ENCODE data around the gene MVK. TPM values are rescaled to one million over a fixed set of nuclear protein-coding genes. Genes with fewer than 3 reads are reported as not detected.

Gene MVK
- total and polyA plus RNA-seq, 8 donors: 1.2 to 22.8 (median 13.8) TPM

DNA sequence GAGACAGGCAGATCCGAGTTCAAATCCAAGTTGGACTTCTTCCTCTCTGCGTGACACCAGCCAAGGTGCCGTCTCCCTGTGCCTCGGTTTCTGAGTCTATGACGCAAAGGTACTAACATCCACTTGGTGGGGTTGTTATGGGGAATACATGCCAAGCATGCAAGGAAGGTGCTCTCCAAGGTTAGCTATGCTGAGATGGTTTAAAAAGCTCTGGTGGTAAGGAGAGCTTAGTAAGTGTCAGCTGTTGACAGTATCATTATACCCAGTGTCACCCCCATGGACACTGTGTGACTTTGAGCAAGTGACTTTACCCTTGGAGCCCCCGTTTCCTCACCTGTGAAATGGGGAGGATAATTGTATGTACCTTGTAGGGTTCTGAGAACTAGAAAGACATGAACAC, 22.5 kb upstream of the MVK start:
- Histone ChIP-seq H3K4me1 (peaks cover 0 to 6% (median 3%) of the 10 kb centered on the region in 4 donors), H3K36me3 (no peaks in the 10 kb centered on the region), H3K27me3 (peaks cover 0 to 74% (median 20%) of the 10 kb centered on the region in 3 donors), H3K4me3 (no peak overlapping the region), H3K9me3 (no peaks in the 10 kb centered on the region), H3K27ac (no peak overlapping the region)
- DNase-seq: no peak
- WGBS, 5 donors: 77 to 90% (median 85%) methylated on average over 6 of the region's 6 CpGs
- no peak for TF ChIP-seq EP300 (IDR thresholded peaks at IDR 0.05)
- no peak for TF ChIP-seq POLR2A (IDR thresholded peaks at IDR 0.05)
- TF ChIP-seq POLR2AphosphoS5 (IDR thresholded peaks at IDR 0.05): no peak
- TF ChIP-seq, protein P1, sequence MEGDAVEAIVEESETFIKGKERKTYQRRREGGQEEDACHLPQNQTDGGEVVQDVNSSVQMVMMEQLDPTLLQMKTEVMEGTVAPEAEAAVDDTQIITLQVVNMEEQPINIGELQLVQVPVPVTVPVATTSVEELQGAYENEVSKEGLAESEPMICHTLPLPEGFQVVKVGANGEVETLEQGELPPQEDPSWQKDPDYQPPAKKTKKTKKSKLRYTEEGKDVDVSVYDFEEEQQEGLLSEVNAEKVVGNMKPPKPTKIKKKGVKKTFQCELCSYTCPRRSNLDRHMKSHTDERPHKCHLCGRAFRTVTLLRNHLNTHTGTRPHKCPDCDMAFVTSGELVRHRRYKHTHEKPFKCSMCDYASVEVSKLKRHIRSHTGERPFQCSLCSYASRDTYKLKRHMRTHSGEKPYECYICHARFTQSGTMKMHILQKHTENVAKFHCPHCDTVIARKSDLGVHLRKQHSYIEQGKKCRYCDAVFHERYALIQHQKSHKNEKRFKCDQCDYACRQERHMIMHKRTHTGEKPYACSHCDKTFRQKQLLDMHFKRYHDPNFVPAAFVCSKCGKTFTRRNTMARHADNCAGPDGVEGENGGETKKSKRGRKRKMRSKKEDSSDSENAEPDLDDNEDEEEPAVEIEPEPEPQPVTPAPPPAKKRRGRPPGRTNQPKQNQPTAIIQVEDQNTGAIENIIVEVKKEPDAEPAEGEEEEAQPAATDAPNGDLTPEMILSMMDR (IDR thresholded peaks at IDR 0.05): no peak
- intact Hi-C loops (cut with DNase I; ENCODE audit: low total_unique reads): no loop called here

DNA sequence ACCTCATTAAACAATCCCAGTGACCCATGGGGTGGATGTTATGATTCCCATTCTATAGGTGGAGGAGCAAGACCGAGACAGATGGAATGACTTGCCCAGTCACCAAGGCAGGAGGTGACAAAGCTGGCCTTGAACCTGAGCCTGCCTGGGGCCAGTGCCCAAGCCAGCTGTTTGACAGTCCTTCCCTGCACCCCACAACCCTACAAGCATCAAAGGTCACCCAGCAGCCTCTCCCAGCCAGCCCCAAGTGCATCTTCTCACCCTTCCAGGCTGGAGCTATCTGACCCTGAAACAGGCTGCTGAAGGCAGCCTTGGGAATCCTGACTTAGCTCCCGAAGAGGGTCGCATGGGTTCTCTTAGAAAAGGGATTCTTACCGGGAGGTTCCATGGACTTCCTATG, 20.6 kb upstream of the MVK start:
- Histone ChIP-seq H3K9me3 (no peaks in the 10 kb centered on the region), H3K27ac (no peak overlapping the region), H3K4me1 (peaks cover 0 to 6% (median 3%) of the 10 kb centered on the region in 4 donors), H3K4me3 (no peak overlapping the region), H3K36me3 (peaks cover 0 to 16% (median 8%) of the 10 kb centered on the region in 4 donors), H3K27me3 (peaks cover 0 to 62% (median 20%) of the 10 kb centered on the region in 3 donors)
- 47 to 61% (median 59%) methylated on average over 4 of the region's 4 CpGs for WGBS, 5 donors
- DNase-seq: no peak
- TF ChIP-seq, protein P1 (IDR thresholded peaks at IDR 0.05): no peak
- no peak for TF ChIP-seq POLR2A (IDR thresholded peaks at IDR 0.05)
- TF ChIP-seq POLR2AphosphoS5 (IDR thresholded peaks at IDR 0.05): no peak
- no peak for TF ChIP-seq EP300 (IDR thresholded peaks at IDR 0.05)
- intact Hi-C loops (cut with DNase I; ENCODE audit: low total_unique reads): no loop called here

DNA sequence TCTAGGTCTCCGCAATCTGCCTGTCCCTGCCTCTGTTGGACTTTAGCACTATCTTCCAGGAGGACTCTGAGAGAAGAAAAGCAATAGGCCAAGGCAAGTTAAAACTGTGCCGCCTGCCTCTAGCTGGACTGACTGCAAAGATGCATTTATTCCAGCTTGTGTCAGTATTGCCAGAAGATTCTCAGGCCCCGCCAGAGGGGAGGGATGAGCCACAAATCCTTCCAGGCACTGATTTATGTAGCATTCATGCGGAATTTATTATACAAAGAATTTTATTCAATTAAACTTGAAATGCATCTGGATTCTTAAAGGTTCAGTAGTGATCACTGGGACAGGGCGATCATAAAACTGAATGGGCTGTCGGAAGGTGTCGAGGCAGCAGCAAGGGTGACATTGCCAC, 20.1 kb upstream of the MVK start:
- Histone ChIP-seq H3K27me3 (peaks cover 0 to 56% (median 15%) of the 10 kb centered on the region in 3 donors), H3K36me3 (peaks cover 0 to 21% (median 10%) of the 10 kb centered on the region in 4 donors), H3K4me3 (no peak overlapping the region), H3K27ac (no peak overlapping the region), H3K4me1 (peaks cover 0 to 6% (median 3%) of the 10 kb centered on the region in 4 donors), H3K9me3 (no peaks in the 10 kb centered on the region)
- no peak for DNase-seq
- WGBS, 5 donors: 82 to 95% (median 86%) methylated on average over 7 of the region's 7 CpGs
- intact Hi-C loops (cut with DNase I; ENCODE audit: low total_unique reads): no loop called here
- TF ChIP-seq POLR2AphosphoS5 (IDR thresholded peaks at IDR 0.05) (no peak), POLR2A (IDR thresholded peaks at IDR 0.05) (no peak)

DNA sequence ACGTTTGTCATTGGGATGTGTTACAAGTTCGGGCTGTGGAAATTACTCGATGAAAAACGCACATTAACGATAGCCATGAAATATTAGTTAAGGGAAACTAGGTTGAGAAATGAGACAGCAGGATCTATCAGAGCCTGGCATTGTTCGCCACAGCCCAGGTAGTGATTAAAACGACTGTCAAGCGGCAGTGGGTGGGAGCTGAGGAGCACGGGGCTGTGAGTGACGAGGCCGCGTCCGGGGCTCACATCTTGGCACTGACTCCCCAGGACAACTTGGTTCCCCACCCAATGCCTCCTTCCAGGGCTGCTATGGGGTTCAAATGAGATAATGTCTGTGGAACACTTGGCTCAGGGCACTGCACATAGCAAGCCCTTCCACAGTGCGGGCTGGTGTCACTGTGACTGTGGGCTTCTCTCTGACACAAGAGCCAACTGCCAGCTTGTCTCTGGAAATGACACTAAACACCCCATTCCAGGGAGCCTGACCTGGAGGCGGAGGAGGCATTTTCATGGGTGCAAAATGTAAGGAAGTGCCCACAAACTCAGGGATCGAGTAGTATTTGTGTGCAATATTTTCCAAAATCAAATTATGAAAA, 19.6 kb upstream of the MVK start:
- intact Hi-C loops (cut with DNase I; ENCODE audit: low total_unique reads): no loop called here
- 45 to 55% (median 52%) methylated on average over 16 of the region's 16 CpGs for WGBS, 5 donors
- no peak for TF ChIP-seq POLR2A (IDR thresholded peaks at IDR 0.05)
- TF ChIP-seq, protein P1 (IDR thresholded peaks at IDR 0.05): no peak
- no peak for TF ChIP-seq POLR2AphosphoS5 (IDR thresholded peaks at IDR 0.05)
- no peak for TF ChIP-seq EP300 (IDR thresholded peaks at IDR 0.05)
- Histone ChIP-seq H3K4me3 (no peak overlapping the region), H3K4me1 (peaks cover 0 to 6% (median 3%) of the 10 kb centered on the region in 4 donors), H3K9me3 (no peaks in the 10 kb centered on the region), H3K27me3 (peaks cover 0 to 52% (median 9%) of the 10 kb centered on the region in 3 donors), H3K27ac (no peak overlapping the region), H3K36me3 (peaks cover 0 to 27% (median 12%) of the 10 kb centered on the region in 4 donors)
- no peak for DNase-seq

DNA sequence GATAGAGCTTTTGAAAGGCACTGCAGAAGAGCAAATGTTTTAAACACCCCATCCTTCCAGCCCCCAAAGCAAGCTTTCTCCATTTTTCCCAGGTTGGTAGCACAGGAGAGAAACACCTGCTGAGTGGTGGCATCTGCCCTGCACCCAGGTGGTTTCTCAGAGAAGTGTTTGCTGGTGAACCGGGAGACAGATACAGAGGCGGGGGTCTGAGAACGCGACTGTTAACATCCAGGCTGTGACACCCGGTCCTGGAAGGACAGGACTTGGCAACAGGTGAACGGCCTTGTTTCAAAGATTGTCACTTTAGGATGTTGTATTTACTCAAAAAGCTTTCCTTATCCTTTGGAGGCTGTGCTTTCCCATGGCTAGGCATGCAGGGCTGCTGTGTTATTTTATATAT, 18.8 kb upstream of the MVK start:
- peaks cover 0 to 45% (median 7%) of the 10 kb centered on the region in 3 donors for H3K27me3 ChIP-seq
- peaks cover 0 to 34% (median 16%) of the 10 kb centered on the region in 4 donors for H3K36me3 ChIP-seq
- TF ChIP-seq EP300 (IDR thresholded peaks at IDR 0.05) (no peak), POLR2AphosphoS5 (IDR thresholded peaks at IDR 0.05) (no peak), POLR2A (IDR thresholded peaks at IDR 0.05) (no peak)
- TF ChIP-seq, protein P1 (IDR thresholded peaks at IDR 0.05): no peak
- peaks cover 0 to 5% (median 1%) of the 10 kb centered on the region in 4 donors for H3K4me1 ChIP-seq
- intact Hi-C loops (cut with DNase I; ENCODE audit: low total_unique reads): no loop called here
- H3K9me3 ChIP-seq: no peaks in the 10 kb centered on the region
- WGBS, 5 donors: 30 to 49% (median 45%) methylated on average over 6 of the region's 6 CpGs
- H3K4me3 ChIP-seq: no peak overlapping the region
- DNase-seq: no peak
- no peak overlapping the region for H3K27ac ChIP-seq

All from stomach (tissue), 9 donors.